SK-N-SH (cell line): ENCODE results near the gene STAT6. TPM values are rescaled to one million over a fixed set of nuclear protein-coding genes. Genes with fewer than 3 reads are reported as not detected.

Experiments used
- CTCF ChIA-PET: fragments of 300-600, 350-600 bp; formaldehyde crosslinking; extraction: SDS; loops from one replicate; lab custom pipeline; 2021; lab: Yijun Ruan, JAX
- POLR2A ChIA-PET: fragments of 350-600 bp; sonication (Branson Sonifier 250); formaldehyde crosslinking; extraction: SDS; loops from one replicate; lab custom pipeline; 2020; ENCODE audit warnings: antibody characterized with exemption, inconsistent platforms; lab: Yijun Ruan, JAX
- DNase-seq: peaks from one replicate; pipeline ENCODE4 v3.0.0; 2012
- H2AFZ ChIP-seq: fragments of 200-600 bp; sonication (generic); 2 replicates; pipeline ENCODE4 v1.8.1; 2016; ENCODE audit warnings: antibody characterized with exemption, mild to moderate bottlenecking, low read depth
- H3F3A ChIP-seq: fragments of 200-600 bp; sonication (generic); replicated peaks from 2 replicates; pipeline ENCODE3; 2016; ENCODE audit warnings: antibody characterized with exemption, mild to moderate bottlenecking; ENCODE audit not compliant: insufficient read depth
- H3K27ac ChIP-seq, 2 experiments: fragments of 200-500 bp in 1 of 2; fragments of 200-600 bp in 1 of 2; sonication (Bioruptor generic) in 1 of 2; sonication (generic), shearing (Covaris generic) in 1 of 2; 2 replicates each; pipeline versions ENCODE4 v1.5.1 to v1.6.1; 2014 to 2016; ENCODE audit warnings: low read depth in 2 of 2, inconsistent platforms in 1 of 2, low read length in 1 of 2, mild to moderate bottlenecking in 1 of 2, mixed read lengths in 1 of 2
- H3K27me3 ChIP-seq: fragments of 200-600 bp; sonication (generic), shearing (Covaris generic); 2 replicates; pipeline ENCODE4 v1.6.1; 2016; ENCODE audit warnings: mixed run types; ENCODE audit not compliant: insufficient read depth
- H3K36me3 ChIP-seq, 2 experiments: fragments of 200-500 bp in 1 of 2; fragments of 200-600 bp in 1 of 2; sonication (Bioruptor generic) in 1 of 2; sonication (generic) in 1 of 2; replicated peaks in 1 of 2; 2 replicates each; pipeline versions ENCODE3 to v1.5.1; 2014 to 2016; ENCODE audit warnings: low read length in 1 of 2, mild to moderate bottlenecking in 1 of 2; ENCODE audit not compliant: insufficient read depth in 2 of 2, control insufficient read depth in 1 of 2
- H3K4me1 ChIP-seq, 2 experiments: fragments of 200-500 bp in 1 of 2; fragments of 200-600 bp in 1 of 2; sonication (Bioruptor generic) in 1 of 2; sonication (generic), shearing (Covaris generic) in 1 of 2; 2 replicates each; pipeline versions ENCODE4 v1.5.1 to v1.6.1; 2014 to 2016; ENCODE audit warnings: low read depth in 1 of 2, low read length in 1 of 2, mixed run types in 1 of 2; ENCODE audit not compliant: insufficient read depth in 2 of 2, control insufficient read depth in 1 of 2
- H3K4me2 ChIP-seq: fragments of 200-600 bp; sonication (generic), shearing (Covaris generic); 2 replicates; pipeline ENCODE4 v1.6.1; 2017; ENCODE audit warnings: mixed run types
- H3K4me3 ChIP-seq, 2 experiments: fragments of 200-500 bp in 1 of 2; fragments of 200-600 bp in 1 of 2; sonication (Bioruptor generic) in 1 of 2; sonication (generic), shearing (Covaris generic) in 1 of 2; 2 replicates each; pipeline versions ENCODE4 v1.5.1 to v1.8.1; 2014 to 2016; ENCODE audit warnings: low read depth in 2 of 2, inconsistent platforms in 1 of 2, low read length in 1 of 2, mild to moderate bottlenecking in 1 of 2, mixed read lengths in 1 of 2, moderate library complexity in 1 of 2
- H3K79me2 ChIP-seq: fragments of 200-600 bp; sonication (generic); 2 replicates; pipeline ENCODE4 v1.8.1; 2017; ENCODE audit warnings: mild to moderate bottlenecking; ENCODE audit not compliant: insufficient read depth
- H3K9ac ChIP-seq: fragments of 200-600 bp; sonication (generic); 2 replicates; pipeline ENCODE4 v1.6.1; 2017; ENCODE audit warnings: mixed run types
- H3K9me2 ChIP-seq: fragments of 200-600 bp; sonication (generic); 2 replicates; pipeline ENCODE4 v1.6.1; 2017; ENCODE audit warnings: mixed run types
- H3K9me3 ChIP-seq: fragments of 200-600 bp; sonication (generic); 2 replicates; pipeline ENCODE4 v1.6.1; 2017; ENCODE audit warnings: mixed run types, mild to moderate bottlenecking, moderate library complexity
- H4K20me1 ChIP-seq: fragments of 200-600 bp; sonication (generic); 2 replicates; pipeline ENCODE4 v1.6.1; 2017; ENCODE audit warnings: mild to moderate bottlenecking, mixed run types; ENCODE audit not compliant: insufficient read depth
- ELF1 ChIP-seq: IDR thresholded peaks from 2 replicates; pipeline ENCODE4 v1.4.0; 2012
- EZH2phosphoT487 ChIP-seq: fragments of 200-600 bp; sonication (generic); IDR thresholded peaks from 2 replicates; pipeline ENCODE4 v1.6.1; 2017; ENCODE audit warnings: low read depth, mixed run types, mild to moderate bottlenecking, antibody characterized with exemption, moderate library complexity, borderline replicate concordance
- FOSL2 ChIP-seq: IDR thresholded peaks from 2 replicates; pipeline ENCODE4 v1.4.0; 2012; ENCODE audit warnings: low read depth, mild to moderate bottlenecking, moderate library complexity, borderline replicate concordance
- FOXJ3 ChIP-seq: sonication (generic); formaldehyde crosslinking; IDR thresholded peaks from 2 replicates; pipeline ENCODE4 v1.5.1; 2020; ENCODE audit warnings: mild to moderate bottlenecking, missing genetic modification reagents
- JUND ChIP-seq: IDR thresholded peaks from 2 replicates; pipeline ENCODE4 v1.4.0; 2012
- MAX ChIP-seq: IDR thresholded peaks from 2 replicates; pipeline ENCODE4 v1.4.0; 2012; ENCODE audit warnings: low read depth
- MXI1 ChIP-seq: IDR thresholded peaks from 2 replicates; pipeline ENCODE4 v1.6.1; 2012; ENCODE audit warnings: mild to moderate bottlenecking, low read depth, low read length, improper control_type of control experiment
- NRF1 ChIP-seq: IDR thresholded peaks from 2 replicates; pipeline ENCODE4 v1.6.1; 2012; ENCODE audit warnings: low read depth, mild to moderate bottlenecking, low read length
- RCOR1 ChIP-seq: fragments of 150-350 bp; IDR thresholded peaks from 2 replicates; pipeline ENCODE4 v1.6.1; 2017; ENCODE audit warnings: antibody characterized with exemption, low read length
- REST ChIP-seq: IDR thresholded peaks from 2 replicates; pipeline ENCODE4 v1.6.1; 2012; ENCODE audit warnings: mild to moderate bottlenecking, low read depth, low read length, moderate library complexity
- RFX5 ChIP-seq: IDR thresholded peaks from 2 replicates; pipeline ENCODE4 v1.6.1; 2012; ENCODE audit warnings: mild to moderate bottlenecking, improper control_type of control experiment, low read length
- TEAD4 ChIP-seq: IDR thresholded peaks from 2 replicates; pipeline ENCODE4 v1.4.0; 2012; ENCODE audit warnings: mild to moderate bottlenecking, borderline replicate concordance; ENCODE audit not compliant: insufficient read depth
- USF1 ChIP-seq: IDR thresholded peaks from 2 replicates; pipeline ENCODE4 v1.4.0; 2012; ENCODE audit warnings: low read depth, borderline replicate concordance
- YY1 ChIP-seq: IDR thresholded peaks from 2 replicates; pipeline ENCODE4 v1.4.0; 2012; ENCODE audit warnings: low read depth, mild to moderate bottlenecking
- WGBS: methylation state at CpG from one replicate; pipeline ENCODE4 v1.1.6; 2017; ENCODE audit warnings: low lambda C conversion rate; 5-methylcytosine and 5-hydroxymethylcytosine counted together
- polyA plus RNA-seq, 3 experiments: library from polyadenylated mRNA; depleted of rRNA; stranded (reverse); fragments of >200 nt; gene quantifications; 2 replicates each; pipeline ENCODE4 v1.2.3, GENCODE V29; 2012
- TF ChIP-seq, protein P1 (sequence below): IDR thresholded peaks from 2 replicates; pipeline ENCODE4 v1.4.0; 2012; ENCODE audit warnings: low read depth, borderline replicate concordance
- TF ChIP-seq, protein P2 (sequence below): IDR thresholded peaks from 2 replicates; pipeline ENCODE4; 2012

STAT6 gene
- polyA plus RNA-seq, 1 of the 3 experiments (the other 2 are of a cell fraction): 0.15 TPM

DNA sequence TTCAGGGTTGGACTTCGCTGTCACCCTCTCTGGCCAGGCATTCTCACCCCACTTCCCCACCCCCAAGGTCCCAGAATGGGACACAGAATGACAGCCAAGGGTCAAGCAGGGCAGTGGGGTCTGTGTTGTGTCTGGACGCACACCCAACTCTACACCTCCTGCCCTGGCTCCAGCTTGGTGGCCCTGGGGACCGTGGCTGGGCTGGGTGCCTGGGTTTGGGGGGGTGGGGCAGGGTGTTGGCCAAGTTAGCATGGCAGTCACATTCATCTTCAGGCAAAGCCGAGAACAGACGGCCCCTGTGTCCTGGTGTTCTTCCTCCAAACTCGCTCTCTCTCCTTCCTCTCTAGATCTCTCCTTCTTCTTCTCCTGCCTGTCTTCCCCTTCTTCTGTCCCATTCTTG, 22.8 kb upstream of the STAT6 start:
- no peaks in the 10 kb centered on the region for H3F3A ChIP-seq
- no peak overlapping the region for H3K9ac ChIP-seq
- 94% methylated on average over 6 of the region's 6 CpGs for WGBS
- no peak for TF ChIP-seq JUND
- TF ChIP-seq, all 33 proteins: peak for 0
- Histone ChIP-seq H3K27me3 (no peaks in the 10 kb centered on the region), H2AFZ (no peak overlapping the region), H3K4me2 (no peak overlapping the region), H3K79me2 (peaks cover 75% of the 10 kb centered on the region), H3K27ac (peak overlapping the region in 1 of 2 experiments; percentile 58; a peak in 2 of 4 replicates), H3K4me1 (peaks cover 46 to 62% of the 10 kb centered on the region in 2 experiments), H3K9me2 (no peaks in the 10 kb centered on the region), H3K36me3 (peaks cover 0 to 6% of the 10 kb centered on the region in 2 experiments), H3K4me3 (no peak overlapping the region), H4K20me1 (peaks cover 58% of the 10 kb centered on the region), H3K9me3 (no peaks in the 10 kb centered on the region)
- no peak for DNase-seq
- POLR2A ChIA-PET: no interaction called here
- CTCF ChIA-PET: interaction anchor here (0.8 to 23.5 kb wide), 5 partner anchors 9 to 79 kb away, joined by 3 to 643 read pairs (median 6); no protein-coding TSS in a partner anchor

DNA sequence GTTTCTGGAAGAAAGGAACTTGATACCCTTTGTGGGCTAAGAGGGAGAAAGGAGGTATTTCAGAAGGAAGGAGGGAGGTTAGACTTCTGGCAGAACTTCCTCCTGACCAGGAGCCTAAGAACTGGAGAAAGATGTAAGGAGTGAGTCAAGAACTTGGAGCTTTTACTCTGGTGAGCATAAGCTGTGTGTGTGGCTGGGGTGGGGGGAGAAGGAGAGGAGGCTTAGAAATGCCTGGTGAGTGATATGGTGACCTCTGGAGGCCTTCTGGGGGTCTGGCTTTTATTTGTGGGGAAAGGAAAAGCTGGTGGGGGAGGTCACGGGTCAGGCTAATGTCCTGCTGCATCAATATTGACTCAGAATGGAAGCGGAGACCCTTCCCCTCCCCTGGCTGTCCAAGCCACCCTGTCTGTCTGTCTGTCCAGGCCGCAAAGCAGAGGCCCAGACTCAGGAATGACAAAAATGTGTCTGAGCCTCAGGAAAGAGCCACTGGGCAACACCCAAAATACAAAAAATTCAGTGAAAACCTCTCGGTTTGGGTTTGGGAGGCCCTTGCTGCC, 21.9 kb upstream of the STAT6 start:
- no peak for DNase-seq
- ChIA-PET CTCF (interaction anchor here (0.6 to 23.5 kb wide), 10 partner anchors 8 to 1012 kb away, joined by 3 to 643 read pairs (median 4); partner anchors contain the start of gene INHBC), POLR2A (interaction anchor here (1.4 kb wide), 1 partner anchor 43 kb away, joined by 7 read pairs; no protein-coding TSS in a partner anchor)
- H3K79me2 ChIP-seq: peaks cover 79% of the 10 kb centered on the region
- TF ChIP-seq RFX5: no peak
- no peak for TF ChIP-seq TEAD4
- no peak for TF ChIP-seq FOXJ3
- no peak for TF ChIP-seq YY1
- TF ChIP-seq, protein P1, sequence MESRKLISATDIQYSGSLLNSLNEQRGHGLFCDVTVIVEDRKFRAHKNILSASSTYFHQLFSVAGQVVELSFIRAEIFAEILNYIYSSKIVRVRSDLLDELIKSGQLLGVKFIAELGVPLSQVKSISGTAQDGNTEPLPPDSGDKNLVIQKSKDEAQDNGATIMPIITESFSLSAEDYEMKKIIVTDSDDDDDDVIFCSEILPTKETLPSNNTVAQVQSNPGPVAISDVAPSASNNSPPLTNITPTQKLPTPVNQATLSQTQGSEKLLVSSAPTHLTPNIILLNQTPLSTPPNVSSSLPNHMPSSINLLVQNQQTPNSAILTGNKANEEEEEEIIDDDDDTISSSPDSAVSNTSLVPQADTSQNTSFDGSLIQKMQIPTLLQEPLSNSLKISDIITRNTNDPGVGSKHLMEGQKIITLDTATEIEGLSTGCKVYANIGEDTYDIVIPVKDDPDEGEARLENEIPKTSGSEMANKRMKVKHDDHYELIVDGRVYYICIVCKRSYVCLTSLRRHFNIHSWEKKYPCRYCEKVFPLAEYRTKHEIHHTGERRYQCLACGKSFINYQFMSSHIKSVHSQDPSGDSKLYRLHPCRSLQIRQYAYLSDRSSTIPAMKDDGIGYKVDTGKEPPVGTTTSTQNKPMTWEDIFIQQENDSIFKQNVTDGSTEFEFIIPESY: no peak
- no peak for TF ChIP-seq FOSL2
- no peak for TF ChIP-seq RCOR1
- TF ChIP-seq EZH2phosphoT487: no peak
- no peak for TF ChIP-seq REST
- TF ChIP-seq, protein P2, sequence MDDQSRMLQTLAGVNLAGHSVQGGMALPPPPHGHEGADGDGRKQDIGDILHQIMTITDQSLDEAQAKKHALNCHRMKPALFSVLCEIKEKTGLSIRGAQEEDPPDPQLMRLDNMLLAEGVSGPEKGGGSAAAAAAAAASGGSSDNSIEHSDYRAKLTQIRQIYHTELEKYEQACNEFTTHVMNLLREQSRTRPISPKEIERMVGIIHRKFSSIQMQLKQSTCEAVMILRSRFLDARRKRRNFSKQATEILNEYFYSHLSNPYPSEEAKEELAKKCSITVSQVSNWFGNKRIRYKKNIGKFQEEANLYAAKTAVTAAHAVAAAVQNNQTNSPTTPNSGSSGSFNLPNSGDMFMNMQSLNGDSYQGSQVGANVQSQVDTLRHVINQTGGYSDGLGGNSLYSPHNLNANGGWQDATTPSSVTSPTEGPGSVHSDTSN: no peak
- no peak for TF ChIP-seq MAX
- no peak for TF ChIP-seq ELF1
- no peak for TF ChIP-seq MXI1
- TF ChIP-seq NRF1: no peak
- no peak for TF ChIP-seq USF1
- H3K9me3 ChIP-seq: no peaks in the 10 kb centered on the region
- no peak overlapping the region for H3K4me3 ChIP-seq
- H3K36me3 ChIP-seq: no peaks in the 10 kb centered on the region
- no peaks in the 10 kb centered on the region for H3K9me2 ChIP-seq
- no peak overlapping the region for H2AFZ ChIP-seq
- H3K4me1 ChIP-seq: peaks cover 46 to 62% of the 10 kb centered on the region in 2 experiments
- no peak overlapping the region for H3K9ac ChIP-seq
- no peaks in the 10 kb centered on the region for H3F3A ChIP-seq
- peak overlapping the region; percentile 99 for H3K4me2 ChIP-seq
- 37% methylated on average over 4 of the region's 4 CpGs for WGBS
- H3K27ac ChIP-seq: peak overlapping the region; percentile 30 to 45
- H4K20me1 ChIP-seq: peaks cover 58% of the 10 kb centered on the region
- H3K27me3 ChIP-seq: no peaks in the 10 kb centered on the region
